CD4-positive, alpha-beta T cell treated with Interleukin-4 for 1 hour (primary cell): Measurements from ENCODE around the gene ZBTB38.

Experiments used
- DNase-seq, 2 donors: peaks; one replicate each; pipeline ENCODE4 v3.0.0-alpha.2; 2020 to 2022

ZBTB38 gene

GRCh38 chr3:141341536-141341935 lies 26.8 kb upstream of the ZBTB38 start:
- no peak for DNase-seq

- DNase-seq: no peak
Measured at GRCh38 chr3:141342386-141342785, 25.9 kb upstream of the ZBTB38 start.

GRCh38 chr3:141343077-141343476 lies 25.2 kb upstream of the ZBTB38 start:
- DNase-seq: no peak

- no peak for DNase-seq
Measured at GRCh38 chr3:141343865-141344271, 24.4 kb upstream of the ZBTB38 start.

- DNase-seq: no peak
Measured at GRCh38 chr3:141345528-141345927, 22.8 kb upstream of the ZBTB38 start.

GRCh38 chr3:141346007-141346406 lies 22.3 kb upstream of the ZBTB38 start:
- DNase-seq: no peak

GRCh38 chr3:141346418-141346817 lies 21.9 kb upstream of the ZBTB38 start:
- no peak for DNase-seq

GRCh38 chr3:141346839-141347238 lies 21.5 kb upstream of the ZBTB38 start:
- no peak for DNase-seq

GRCh38 chr3:141348837-141349236 lies 19.5 kb upstream of the ZBTB38 start:
- no peak for DNase-seq

GRCh38 chr3:141349711-141350110 lies 18.6 kb upstream of the ZBTB38 start:
- DNase-seq: no peak

GRCh38 chr3:141350666-141351065 lies 17.6 kb upstream of the ZBTB38 start:
- DNase-seq: no peak

- DNase-seq: no peak
Measured at GRCh38 chr3:141352262-141352984, 15.9 kb upstream of the ZBTB38 start.

GRCh38 chr3:141353652-141354495 lies 14.4 kb upstream of the ZBTB38 start:
- no peak for DNase-seq

- DNase-seq: no peak
Measured at GRCh38 chr3:141354517-141354916, 13.8 kb upstream of the ZBTB38 start.

- DNase-seq: no peak
Measured at GRCh38 chr3:141355242-141355641, 13.1 kb upstream of the ZBTB38 start.

- no peak for DNase-seq
Measured at GRCh38 chr3:141356046-141356445, 12.3 kb upstream of the ZBTB38 start.

GRCh38 chr3:141360888-141361598 lies 7.3 kb upstream of the ZBTB38 start:
- peak in 1 of 2 donors; percentile 67 for DNase-seq

GRCh38 chr3:141362736-141363135 lies 5.6 kb upstream of the ZBTB38 start:
- DNase-seq: no peak

GRCh38 chr3:141365201-141365600 lies 3.1 kb upstream of the ZBTB38 start:
- no peak for DNase-seq

GRCh38 chr3:141366285-141367037 lies 1.8 kb upstream of the ZBTB38 start:
- no peak for DNase-seq

- DNase-seq: no peak
Measured at GRCh38 chr3:141367038-141367730, 1.1 kb upstream of the ZBTB38 start.
